DND-41 (cell line): ENCODE data around the gene VPS13A.

Source experiments
- ATAC-seq: fragments of 200-7000 bp; cut with Tn5 transposase; 3 replicates; pipeline ENCODE4 v1.9.1; 2021; ENCODE audit warnings: low read depth; ENCODE audit not compliant: insufficient read depth
- DNase-seq: peaks from one replicate; pipeline ENCODE4 v3.0.0-alpha.2; 2020
- H2AFZ ChIP-seq: 2 replicates; pipeline ENCODE4 v1.6.0; 2012; ENCODE audit warnings: low read depth, low read length
- H3K27ac ChIP-seq: 2 replicates; pipeline ENCODE4 v1.5.1; 2012; ENCODE audit warnings: low read length, inconsistent platforms
- H3K27me3 ChIP-seq: fragments of 200-600 bp; sonication (generic); 2 replicates; pipeline ENCODE4 v1.6.0; 2012; ENCODE audit warnings: low read length, mild to moderate bottlenecking, inconsistent platforms; ENCODE audit not compliant: insufficient read depth, poor library complexity
- H3K36me3 ChIP-seq: 2 replicates; pipeline ENCODE4 v1.5.1; 2012; ENCODE audit warnings: low read length, inconsistent platforms; ENCODE audit not compliant: insufficient read depth
- H3K4me1 ChIP-seq: 2 replicates; pipeline ENCODE4 v1.5.1; 2012; ENCODE audit warnings: mild to moderate bottlenecking, low read length; ENCODE audit not compliant: insufficient read depth
- H3K4me2 ChIP-seq: 2 replicates; pipeline ENCODE4 v1.6.0; 2012; ENCODE audit warnings: mild to moderate bottlenecking, moderate library complexity, low read length, inconsistent platforms; ENCODE audit not compliant: insufficient read depth
- H3K4me3 ChIP-seq, 2 experiments: fragments of 200-600 bp in 1 of 2; shearing (Covaris generic) in 1 of 2; 2 replicates each; pipeline ENCODE4 v1.5.1; 2012 to 2016; ENCODE audit warnings: inconsistent platforms in 2 of 2, low read length in 2 of 2, mild to moderate bottlenecking in 2 of 2, low read depth in 1 of 2, moderate library complexity in 1 of 2
- H3K79me2 ChIP-seq: 2 replicates; pipeline ENCODE4 v1.6.0; 2012; ENCODE audit warnings: low read length, inconsistent platforms; ENCODE audit not compliant: insufficient read depth
- H3K9ac ChIP-seq: 2 replicates; pipeline ENCODE4 v1.6.0; 2012; ENCODE audit warnings: low read depth, mild to moderate bottlenecking, inconsistent platforms, low read length, moderate library complexity
- H3K9me3 ChIP-seq: 2 replicates; pipeline ENCODE4 v1.5.1; 2012; ENCODE audit warnings: low read length, moderate library complexity, mild to moderate bottlenecking, inconsistent platforms; ENCODE audit not compliant: insufficient read depth, severe bottlenecking
- H4K20me1 ChIP-seq: 2 replicates; pipeline ENCODE4 v1.6.0; 2012; ENCODE audit warnings: low read length; ENCODE audit not compliant: insufficient read depth
- EZH2 ChIP-seq: IDR thresholded peaks from 3 replicates; pipeline ENCODE4 v1.6.1; 2012; ENCODE audit warnings: borderline replicate concordance, low read depth, mild to moderate bottlenecking, moderate library complexity, low read length, inconsistent platforms; ENCODE audit not compliant: severe bottlenecking
- TF ChIP-seq, protein P1 (sequence below): IDR thresholded peaks from 2 replicates; pipeline ENCODE4 v1.5.1; 2012; ENCODE audit warnings: borderline replicate concordance, low read length, moderate library complexity, mild to moderate bottlenecking; ENCODE audit not compliant: poor library complexity, severe bottlenecking; ENCODE audit errors: extremely low read depth

VPS13A gene

DNA sequence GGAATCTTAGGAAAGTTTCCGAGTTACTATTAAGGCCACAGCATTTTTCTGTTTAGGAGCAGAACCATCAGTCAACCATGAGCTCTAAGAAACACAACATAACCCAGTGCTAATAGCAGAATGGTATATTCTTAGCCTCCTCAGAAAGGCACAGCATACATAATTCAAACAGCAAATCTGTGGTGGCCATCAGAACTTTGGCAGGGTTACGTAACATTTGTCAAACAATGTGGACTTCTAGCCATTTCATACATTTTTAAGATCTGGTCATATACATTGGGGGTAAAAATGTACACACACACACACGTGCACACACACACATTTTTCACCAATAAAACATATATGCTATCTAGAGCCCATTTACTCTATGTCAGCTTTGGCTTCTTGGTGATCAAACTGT lies 245.6 kb downstream of the VPS13A start:
- Histone ChIP-seq H3K9me3 (no peaks in the 10 kb centered on the region), H3K36me3 (no peaks in the 10 kb centered on the region), H3K4me1 (no peaks in the 10 kb centered on the region), H2AFZ (no peak overlapping the region), H3K79me2 (no peaks in the 10 kb centered on the region), H4K20me1 (no peaks in the 10 kb centered on the region), H3K9ac (no peak overlapping the region), H3K27ac (no peak overlapping the region), H3K4me2 (no peak overlapping the region), H3K27me3 (no peaks in the 10 kb centered on the region), H3K4me3 (no peak overlapping the region)
- TF ChIP-seq EZH2: no peak
- TF ChIP-seq, protein P1, sequence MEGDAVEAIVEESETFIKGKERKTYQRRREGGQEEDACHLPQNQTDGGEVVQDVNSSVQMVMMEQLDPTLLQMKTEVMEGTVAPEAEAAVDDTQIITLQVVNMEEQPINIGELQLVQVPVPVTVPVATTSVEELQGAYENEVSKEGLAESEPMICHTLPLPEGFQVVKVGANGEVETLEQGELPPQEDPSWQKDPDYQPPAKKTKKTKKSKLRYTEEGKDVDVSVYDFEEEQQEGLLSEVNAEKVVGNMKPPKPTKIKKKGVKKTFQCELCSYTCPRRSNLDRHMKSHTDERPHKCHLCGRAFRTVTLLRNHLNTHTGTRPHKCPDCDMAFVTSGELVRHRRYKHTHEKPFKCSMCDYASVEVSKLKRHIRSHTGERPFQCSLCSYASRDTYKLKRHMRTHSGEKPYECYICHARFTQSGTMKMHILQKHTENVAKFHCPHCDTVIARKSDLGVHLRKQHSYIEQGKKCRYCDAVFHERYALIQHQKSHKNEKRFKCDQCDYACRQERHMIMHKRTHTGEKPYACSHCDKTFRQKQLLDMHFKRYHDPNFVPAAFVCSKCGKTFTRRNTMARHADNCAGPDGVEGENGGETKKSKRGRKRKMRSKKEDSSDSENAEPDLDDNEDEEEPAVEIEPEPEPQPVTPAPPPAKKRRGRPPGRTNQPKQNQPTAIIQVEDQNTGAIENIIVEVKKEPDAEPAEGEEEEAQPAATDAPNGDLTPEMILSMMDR: no peak
- ATAC-seq (no peak), DNase-seq (no peak)

DNA sequence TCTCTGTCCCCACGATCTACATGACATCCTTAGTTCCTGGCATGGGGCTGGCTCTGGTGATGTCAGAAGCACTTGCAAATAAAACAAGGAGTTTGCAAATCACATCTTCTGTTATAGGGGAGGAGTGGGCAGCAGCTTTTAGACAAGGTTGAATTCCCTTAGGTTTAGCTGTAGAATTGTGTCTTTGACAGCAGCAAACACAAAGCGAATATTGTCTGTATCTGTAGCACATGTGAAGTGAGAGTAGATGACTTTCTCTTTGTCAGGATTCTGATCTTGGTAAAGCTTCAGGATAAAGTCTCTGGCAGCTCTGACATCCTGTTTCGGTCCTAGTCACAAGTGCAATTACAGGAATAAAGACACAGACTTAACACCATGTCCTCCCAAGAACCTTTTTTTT lies 246.5 kb downstream of the VPS13A start:
- ATAC-seq: no peak
- TF ChIP-seq EZH2: no peak
- TF ChIP-seq, protein P1: no peak
- DNase-seq: no peak
- no peaks in the 10 kb centered on the region for H3K36me3 ChIP-seq
- no peak overlapping the region for H3K4me2 ChIP-seq
- no peaks in the 10 kb centered on the region for H3K4me1 ChIP-seq
- H3K27me3 ChIP-seq: no peaks in the 10 kb centered on the region
- no peaks in the 10 kb centered on the region for H3K79me2 ChIP-seq
- no peak overlapping the region for H3K27ac ChIP-seq
- H2AFZ ChIP-seq: no peak overlapping the region
- no peaks in the 10 kb centered on the region for H4K20me1 ChIP-seq
- no peak overlapping the region for H3K4me3 ChIP-seq
- no peaks in the 10 kb centered on the region for H3K9me3 ChIP-seq
- H3K9ac ChIP-seq: no peak overlapping the region

DNA sequence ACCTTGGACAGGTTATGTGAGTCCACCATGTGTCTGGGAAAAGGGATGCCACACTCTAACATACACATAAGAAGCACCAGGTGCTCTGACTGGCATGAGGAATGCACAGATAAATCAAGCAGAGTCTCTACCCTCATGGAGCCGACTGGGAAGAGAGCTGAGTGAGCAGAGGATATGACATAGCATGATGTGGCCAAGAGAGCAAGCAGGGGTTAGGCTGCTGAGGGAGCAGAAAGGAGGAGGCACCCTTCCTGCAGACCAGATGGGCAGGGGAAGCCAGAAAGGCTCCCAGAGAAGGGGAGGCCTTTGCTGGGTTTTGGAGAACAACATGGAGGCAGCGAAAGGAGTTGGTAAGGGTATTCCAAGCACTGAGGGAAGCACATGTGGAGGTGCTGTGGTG lies 247.7 kb downstream of the VPS13A start:
- H3K4me2 ChIP-seq: no peak overlapping the region

More for the DNA sequence above, 247.7 kb downstream of the VPS13A start:
- no peaks in the 10 kb centered on the region for H3K27me3 ChIP-seq
- H3K4me1 ChIP-seq: no peaks in the 10 kb centered on the region
- no peak overlapping the region for H3K4me3 ChIP-seq
- no peaks in the 10 kb centered on the region for H3K9me3 ChIP-seq
- H3K79me2 ChIP-seq: no peaks in the 10 kb centered on the region
- no peak overlapping the region for H2AFZ ChIP-seq
- H3K9ac ChIP-seq: no peak overlapping the region
- no peak overlapping the region for H3K27ac ChIP-seq
- no peaks in the 10 kb centered on the region for H4K20me1 ChIP-seq
- no peak for ATAC-seq
- no peak for DNase-seq
- TF ChIP-seq EZH2: no peak
- TF ChIP-seq, protein P1: no peak
- H3K36me3 ChIP-seq: no peaks in the 10 kb centered on the region
